Activated CD8-positive, alpha-beta T cell treated with anti-CD3 and anti-CD28 coated beads for 36 hours (primary cell): ENCODE data around the gene PRKAG2. TPM values are rescaled to one million over a fixed set of nuclear protein-coding genes. Genes with fewer than 3 reads are reported as not detected.
"Not testable (repeated sequence)": the region's sequence is repeated elsewhere in the genome, so short reads cannot be mapped to it uniquely, and the experiment has no call there.

Experiments
- ATAC-seq: fragments of 200-7000 bp; cut with Tn5 transposase; one replicate; pipeline ENCODE4 v1.10.0; 2021; ENCODE audit warnings: mild to moderate bottlenecking, moderate library complexity
- CTCF ChIA-PET: fragments of 350-600 bp; sonication (Branson Sonifier 250); formaldehyde crosslinking; loops from one replicate; lab custom pipeline; 2021; ENCODE audit warnings: antibody characterized with exemption; lab: Charles Lee
- POLR2A ChIA-PET: fragments of 350-600 bp; sonication (Branson Sonifier 250); formaldehyde crosslinking; loops from one replicate; lab custom pipeline; 2021; ENCODE audit warnings: antibody characterized with exemption; lab: Charles Lee
- DNase-seq: peaks from one replicate; pipeline ENCODE4 v3.0.0-alpha.2; 2020
- H3K27ac Mint-ChIP-seq: one replicate; pipeline ENCODE4 v1.8.0; 2021; ENCODE audit warnings: mild to moderate bottlenecking, mixed read lengths
- H3K27me3 Mint-ChIP-seq: one replicate; pipeline ENCODE4 v1.8.0; 2021; ENCODE audit warnings: mixed read lengths
- H3K36me3 Mint-ChIP-seq: one replicate; pipeline ENCODE4 v1.8.0; 2021; ENCODE audit warnings: low read depth, mixed read lengths
- H3K4me1 Mint-ChIP-seq: one replicate; pipeline ENCODE4 v1.8.0; 2021; ENCODE audit warnings: low read depth, mixed read lengths
- H3K4me3 Mint-ChIP-seq: one replicate; pipeline ENCODE4 v1.8.0; 2021; ENCODE audit warnings: mild to moderate bottlenecking, moderate library complexity, mixed read lengths
- H3K9me3 Mint-ChIP-seq: one replicate; pipeline ENCODE4 v1.8.0; 2021; ENCODE audit warnings: mixed read lengths
- intact Hi-C: fragments of 100-400 bp; cut with micrococcal nuclease; formaldehyde crosslinking; loops from one replicate; pipeline ENCODE4 v1.10.0; 2022
- total RNA-seq, 2 experiments: library from RNA; stranded (reverse); gene quantifications; one replicate each; pipeline ENCODE4 v1.2.3, GENCODE V29; 2021
- TF ChIP-seq, protein P1 (sequence below): fragments of 200-600 bp; IDR thresholded peaks from one replicate; pipeline ENCODE4 v1.8.0; 2022; ENCODE audit warnings: antibody characterized with exemption, mild to moderate bottlenecking

Gene PRKAG2
- total RNA-seq, 2 experiments from 2014 or later, result 17.0 to 19.2 TPM

DNA sequence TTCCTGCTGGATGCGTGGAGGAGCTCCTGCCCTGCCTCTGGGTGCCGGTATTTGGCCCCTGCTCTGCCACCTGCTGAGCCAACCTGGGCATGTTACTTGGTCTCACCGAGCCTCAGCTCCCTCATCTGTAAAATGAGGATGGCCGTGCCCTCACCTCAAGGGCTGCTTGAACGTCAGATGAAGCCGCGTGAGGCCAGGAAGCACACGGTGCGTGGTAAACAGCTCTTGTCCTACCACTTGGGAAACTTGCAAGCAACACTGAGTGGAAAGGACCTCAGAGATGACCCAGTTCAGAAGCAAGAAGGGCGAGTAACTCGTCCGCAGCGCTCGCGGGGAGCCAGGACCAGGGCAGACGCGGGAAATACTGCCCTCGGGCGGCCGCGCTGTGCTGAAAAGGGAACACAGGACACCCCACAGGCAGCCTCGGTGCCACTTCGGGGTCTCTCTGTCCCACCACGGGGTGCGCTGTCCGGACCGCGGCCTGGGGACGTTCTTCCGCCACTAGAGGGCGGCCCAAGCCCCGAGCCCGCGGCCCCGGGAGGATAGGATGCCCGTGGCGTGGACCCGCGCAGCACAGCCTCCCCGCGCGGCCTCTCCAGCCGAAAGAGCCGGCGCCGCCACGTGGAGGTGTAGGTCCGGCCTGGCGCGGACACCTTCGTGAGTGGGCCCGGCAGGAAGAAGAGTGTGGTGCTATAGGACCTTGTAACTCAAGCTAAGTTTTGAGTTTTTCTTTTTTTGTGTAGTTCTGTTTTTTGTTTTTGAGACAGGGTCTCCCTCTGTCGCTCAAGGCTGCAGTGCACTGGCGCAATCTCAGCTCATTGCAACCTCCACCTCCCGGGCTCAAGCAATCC is 94.1 kb downstream of the PRKAG2 start:
- H3K4me1 Mint-ChIP-seq, result peaks cover 11% of the 10 kb centered on the region
- intact Hi-C loops, result loop anchor here (5.0 kb wide), 1 partner anchor 144 kb away; no protein-coding TSS in a partner anchor
- H3K9me3 Mint-ChIP-seq, result no peaks in the 10 kb centered on the region
- H3K4me3 Mint-ChIP-seq, result peak overlapping the region; percentile 74
- TF ChIP-seq, protein P1, sequence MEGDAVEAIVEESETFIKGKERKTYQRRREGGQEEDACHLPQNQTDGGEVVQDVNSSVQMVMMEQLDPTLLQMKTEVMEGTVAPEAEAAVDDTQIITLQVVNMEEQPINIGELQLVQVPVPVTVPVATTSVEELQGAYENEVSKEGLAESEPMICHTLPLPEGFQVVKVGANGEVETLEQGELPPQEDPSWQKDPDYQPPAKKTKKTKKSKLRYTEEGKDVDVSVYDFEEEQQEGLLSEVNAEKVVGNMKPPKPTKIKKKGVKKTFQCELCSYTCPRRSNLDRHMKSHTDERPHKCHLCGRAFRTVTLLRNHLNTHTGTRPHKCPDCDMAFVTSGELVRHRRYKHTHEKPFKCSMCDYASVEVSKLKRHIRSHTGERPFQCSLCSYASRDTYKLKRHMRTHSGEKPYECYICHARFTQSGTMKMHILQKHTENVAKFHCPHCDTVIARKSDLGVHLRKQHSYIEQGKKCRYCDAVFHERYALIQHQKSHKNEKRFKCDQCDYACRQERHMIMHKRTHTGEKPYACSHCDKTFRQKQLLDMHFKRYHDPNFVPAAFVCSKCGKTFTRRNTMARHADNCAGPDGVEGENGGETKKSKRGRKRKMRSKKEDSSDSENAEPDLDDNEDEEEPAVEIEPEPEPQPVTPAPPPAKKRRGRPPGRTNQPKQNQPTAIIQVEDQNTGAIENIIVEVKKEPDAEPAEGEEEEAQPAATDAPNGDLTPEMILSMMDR, result peak; percentile 99
- peaks cover 1% of the 10 kb centered on the region for H3K36me3 Mint-ChIP-seq
- H3K27ac Mint-ChIP-seq, result peak overlapping the region; percentile 89
- DNase-seq (peak; percentile 86), ATAC-seq (peak; percentile 94)
- H3K27me3 Mint-ChIP-seq, result no peaks in the 10 kb centered on the region
- ChIA-PET CTCF (interaction anchor here (0.6 to 5.3 kb wide), 65 partner anchors 10 to 423 kb away, joined by 3 to 107 read pairs (median 4); partner anchors contain the start of gene PRKAG2), POLR2A (interaction anchor here (0.9 to 3.8 kb wide), 6 partner anchors 10 to 402 kb away, joined by 3 to 25 read pairs (median 4); partner anchors contain the start of gene PRKAG2)

DNA sequence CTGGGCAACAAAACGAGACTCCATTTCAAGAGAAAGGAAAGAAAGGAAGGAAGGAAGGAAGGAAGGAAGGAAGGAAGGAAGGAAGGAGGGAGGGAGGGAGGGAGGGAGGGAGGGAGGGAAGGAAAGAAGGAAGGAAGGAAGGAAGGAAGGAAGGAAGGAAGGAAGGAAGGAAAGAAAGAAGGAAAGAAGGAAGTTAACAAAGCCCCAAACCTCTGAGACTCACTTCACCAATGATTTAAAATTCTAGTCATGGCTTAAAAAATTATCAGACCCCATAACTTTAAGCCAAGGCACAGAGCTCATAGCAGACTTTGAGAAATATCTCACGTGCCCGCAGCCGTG is 94.7 kb downstream of the PRKAG2 start:
- H3K36me3 Mint-ChIP-seq, result not testable (repeated sequence)

DNA sequence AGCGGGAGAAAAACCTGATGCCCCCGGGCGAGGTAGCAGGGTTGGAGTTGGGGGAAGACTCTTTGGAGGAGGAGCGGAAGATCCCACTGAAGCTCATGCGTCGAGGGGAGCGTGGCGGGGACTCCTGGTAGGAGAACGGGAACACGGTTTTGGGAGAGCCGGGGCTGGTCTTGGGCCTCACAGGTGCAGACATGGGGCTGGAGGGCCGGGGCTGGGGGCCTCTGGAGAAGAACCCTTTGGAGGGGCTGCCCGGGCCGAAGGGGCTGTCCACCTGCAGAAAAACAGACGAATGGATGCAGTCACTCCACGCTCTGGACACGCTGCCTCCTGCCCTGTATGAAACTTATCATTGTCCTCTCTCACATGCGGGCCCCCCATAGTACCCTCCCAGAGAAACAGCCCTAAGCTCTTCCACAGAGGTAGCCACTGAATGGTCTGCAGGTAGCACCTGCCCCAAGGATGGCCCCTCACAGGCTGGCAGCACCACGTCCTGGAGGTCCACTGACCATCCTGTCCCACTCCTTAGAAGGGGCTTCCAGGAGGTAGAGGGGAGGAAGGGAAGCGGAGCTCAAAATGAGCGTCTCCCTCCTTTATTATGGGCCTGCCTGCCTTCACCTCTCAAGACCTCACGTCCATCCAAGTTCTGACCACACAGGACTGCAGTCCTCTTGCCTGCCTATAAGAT is 95.6 kb downstream of the PRKAG2 start:
- Mint-ChIP-seq H3K4me3 (no peak overlapping the region), H3K9me3 (no peaks in the 10 kb centered on the region), H3K27me3 (no peaks in the 10 kb centered on the region), H3K36me3 (peaks cover 1% of the 10 kb centered on the region), H3K27ac (no peak overlapping the region), H3K4me1 (peaks cover 8% of the 10 kb centered on the region)
- ChIA-PET CTCF (interaction anchor here (1.2 to 5.3 kb wide), 11 partner anchors 11 to 209 kb away, joined by 3 to 107 read pairs (median 5); partner anchors contain the start of gene PRKAG2), POLR2A (interaction anchor here (0.6 to 3.8 kb wide), 3 partner anchors 11 to 207 kb away, joined by 3 to 25 read pairs (median 3); no protein-coding TSS in a partner anchor)
- intact Hi-C loops, result loop anchor here (5.0 kb wide), 1 partner anchor 146 kb away; no protein-coding TSS in a partner anchor
- DNase-seq (no peak), ATAC-seq (no peak)
- TF ChIP-seq, protein P1, result no peak

More for the DNA sequence above, 94.7 kb downstream of the PRKAG2 start:
- not testable (repeated sequence) for H3K27ac Mint-ChIP-seq, ATAC-seq, H3K27me3 Mint-ChIP-seq, H3K4me1 Mint-ChIP-seq, DNase-seq, H3K9me3 Mint-ChIP-seq
- ChIA-PET POLR2A (interaction anchor here (1.1 to 3.8 kb wide), 5 partner anchors 12 to 402 kb away, joined by 3 to 25 read pairs (median 4); partner anchors contain the start of gene PRKAG2), CTCF (interaction anchor here (0.6 to 5.3 kb wide), 50 partner anchors 10 to 422 kb away, joined by 3 to 107 read pairs (median 4); partner anchors contain the start of gene PRKAG2)
- H3K4me3 Mint-ChIP-seq, result peak overlapping the region; percentile 74
- intact Hi-C loops, result loop anchor here (5.0 kb wide), 1 partner anchor 145 kb away; no protein-coding TSS in a partner anchor

DNA sequence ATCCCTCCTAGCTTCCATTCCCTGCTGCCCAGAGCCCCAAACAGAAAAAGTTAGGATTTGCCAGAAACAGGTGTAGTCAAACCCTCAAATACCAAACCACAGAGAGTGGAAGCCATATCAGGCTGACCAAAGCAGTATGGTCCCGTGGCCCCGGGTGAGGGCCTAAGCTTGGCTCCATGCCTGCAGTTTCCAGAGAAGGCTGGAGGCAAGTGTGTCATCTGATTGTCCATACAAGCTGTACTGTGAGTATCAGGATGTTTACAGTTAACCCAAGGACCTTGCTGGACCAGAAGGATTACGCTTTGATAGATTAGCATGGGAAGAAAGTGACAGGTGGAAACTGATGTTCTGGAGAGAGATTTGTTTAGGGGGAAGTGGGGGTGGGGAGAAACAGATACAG is 96.3 kb downstream of the PRKAG2 start:
- intact Hi-C loops, result loop anchor here (5.0 kb wide), 1 partner anchor 147 kb away; no protein-coding TSS in a partner anchor
- POLR2A ChIA-PET, result interaction anchor here (1.0 to 3.8 kb wide), 2 partner anchors 11 to 34 kb away, joined by 3 to 25 read pairs; no protein-coding TSS in a partner anchor
- ATAC-seq (no peak), DNase-seq (no peak)
- CTCF ChIA-PET, result interaction anchor here (3.0 to 5.3 kb wide), 4 partner anchors 10 to 150 kb away, joined by 23 to 107 read pairs (median 70); no protein-coding TSS in a partner anchor
- Mint-ChIP-seq H3K27ac (no peak overlapping the region), H3K36me3 (peaks cover 1% of the 10 kb centered on the region), H3K4me1 (peaks cover 8% of the 10 kb centered on the region), H3K9me3 (no peaks in the 10 kb centered on the region), H3K27me3 (no peaks in the 10 kb centered on the region), H3K4me3 (no peak overlapping the region)
- TF ChIP-seq, protein P1, result no peak

DNA sequence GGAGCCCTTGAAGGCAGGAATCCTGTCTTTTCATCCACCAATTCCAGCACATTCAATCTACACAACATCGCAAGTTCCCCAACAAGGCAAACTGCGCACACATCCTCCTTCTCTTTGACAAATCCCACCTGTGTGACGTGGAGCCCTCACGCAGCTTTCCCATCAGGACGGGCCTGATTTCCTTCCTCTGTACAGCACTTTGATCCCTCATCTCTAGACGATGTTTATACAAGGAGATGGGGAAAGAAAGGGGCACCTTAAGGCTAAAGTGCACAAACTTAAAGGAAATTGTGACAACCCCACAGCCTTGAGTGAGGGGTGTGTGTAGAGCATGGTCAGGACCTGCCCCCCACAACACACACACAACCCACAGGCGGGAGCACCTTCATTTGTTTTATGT is 97.2 kb downstream of the PRKAG2 start:
- Mint-ChIP-seq H3K27me3 (no peaks in the 10 kb centered on the region), H3K36me3 (peaks cover 1% of the 10 kb centered on the region), H3K9me3 (no peaks in the 10 kb centered on the region), H3K27ac (no peak overlapping the region), H3K4me1 (peaks cover 8% of the 10 kb centered on the region), H3K4me3 (no peak overlapping the region)
- no peak for ATAC-seq
- TF ChIP-seq, protein P1, result no peak
- no peak for DNase-seq
- POLR2A ChIA-PET, result interaction anchor here (1.4 kb wide), 1 partner anchor 10 kb away, joined by 3 read pairs; no protein-coding TSS in a partner anchor
- CTCF ChIA-PET, result interaction anchor here (0.7 to 2.9 kb wide), 3 partner anchors 8 to 20 kb away, joined by 3 to 14 read pairs (median 4); no protein-coding TSS in a partner anchor
- intact Hi-C loops, result loop anchor here (5.0 kb wide), 1 partner anchor 148 kb away; no protein-coding TSS in a partner anchor
